Colonic mucosa (tissue), 4 donors: ENCODE measurements around the gene TRIM63. TPM values are rescaled to one million over a fixed set of nuclear protein-coding genes. Genes with fewer than 3 reads are reported as not detected.

Experiments
- DNase-seq: peaks from one replicate; pipeline ENCODE4 v3.0.0-alpha.2; 2020
- H3K27ac ChIP-seq: fragments of 200-600 bp; one replicate; pipeline ENCODE4 v1.8.0; 2021
- H3K27me3 ChIP-seq: fragments of 200-600 bp; one replicate; pipeline ENCODE4 v1.8.0; 2021
- H3K36me3 ChIP-seq: fragments of 200-600 bp; one replicate; pipeline ENCODE4 v1.8.0; 2021
- H3K4me1 ChIP-seq: fragments of 200-600 bp; one replicate; pipeline ENCODE4 v1.8.0; 2021; ENCODE audit warnings: mild to moderate bottlenecking
- H3K4me3 ChIP-seq: fragments of 200-600 bp; one replicate; pipeline ENCODE4 v1.8.0; 2021
- H3K9ac ChIP-seq, 2 donors: one replicate each; pipeline ENCODE4 v1.7.0; 2013; ENCODE audit warnings: control low read depth in 2 of 2, low read depth in 2 of 2, low read length in 2 of 2
- H3K9me3 ChIP-seq: fragments of 200-600 bp; one replicate; pipeline ENCODE4 v1.8.0; 2021
- CTCF ChIP-seq: fragments of 200-600 bp; IDR thresholded peaks from one replicate; pipeline ENCODE4 v1.8.0; 2022; ENCODE audit warnings: antibody characterized with exemption, mild to moderate bottlenecking
- intact Hi-C: fragments of 100-400 bp; cut with DNase I; formaldehyde crosslinking; loops from one replicate; pipeline ENCODE4 v1.14.1; 2022
- total RNA-seq, 2 donors: library from RNA; stranded (reverse); fragmentation: NEBNext Ultra II Directional in 1 of 2; extraction: Animal tissue kit (Norgen Biotek cat#: 25700) in 1 of 2; gene quantifications; one replicate each; pipeline ENCODE4 v1.2.1, GENCODE V29; 2021
- donor health status: healthy.
- donor health status: DM: no; HTN: no; CAD: no.
- donor health status: DM: no; HTN: no; CAD: no.

Gene TRIM63
- total RNA-seq, 2 donors from 2014 or later: 0.15 TPM; not detected in 1

- Histone ChIP-seq H3K9me3 (no peaks in the 10 kb centered on the region), H3K27ac (no peak overlapping the region), H3K27me3 (no peaks in the 10 kb centered on the region), H3K4me1 (no peaks in the 10 kb centered on the region), H3K36me3 (no peaks in the 10 kb centered on the region), H3K4me3 (no peak overlapping the region), H3K9ac (no peak overlapping the region)
- DNase-seq: no peak
- intact Hi-C loops: no loop called here
- no peak for TF ChIP-seq CTCF
Measured at GRCh38 chr1:26022404-26022779, 45.0 kb downstream of the TRIM63 start.

GRCh38 chr1:26021647-26022403 lies 45.6 kb downstream of the TRIM63 start, which contains the start of gene EXTL1:
TSS of gene EXTL1 (plus strand) at chr1:26021775. CDS start at chr1:26022647, 872 bp downstream.
- Histone ChIP-seq H3K27ac (no peak within 1 kb of the TSS), H3K9me3 (no peaks in the 10 kb centered on the region), H3K9ac (peak within 1 kb of the TSS in 1 of 2 donors; percentile 37), H3K4me1 (no peaks in the 10 kb centered on the region), H3K27me3 (no peaks in the 10 kb centered on the region), H3K4me3 (no peak within 1 kb of the TSS), H3K36me3 (no peaks in the 10 kb centered on the region)
- TF ChIP-seq CTCF: no peak
- intact Hi-C loops: no loop called here
- no peak for DNase-seq

GRCh38 chr1:26020941-26021646 lies 46.3 kb downstream of the TRIM63 start:
- Histone ChIP-seq H3K9ac (no peak overlapping the region), H3K27ac (no peak overlapping the region), H3K4me1 (no peaks in the 10 kb centered on the region), H3K27me3 (no peaks in the 10 kb centered on the region), H3K36me3 (no peaks in the 10 kb centered on the region), H3K9me3 (no peaks in the 10 kb centered on the region), H3K4me3 (no peak overlapping the region)
- no peak for DNase-seq
- no peak for TF ChIP-seq CTCF
- intact Hi-C loops: no loop called here

- no peak for DNase-seq
- no peaks in the 10 kb centered on the region for H3K27me3 ChIP-seq
- H3K9ac ChIP-seq: no peak overlapping the region
- TF ChIP-seq CTCF: no peak
- H3K36me3 ChIP-seq: no peaks in the 10 kb centered on the region
- no peak overlapping the region for H3K27ac ChIP-seq
- H3K4me3 ChIP-seq: no peak overlapping the region
- intact Hi-C loops: no loop called here
- no peaks in the 10 kb centered on the region for H3K4me1 ChIP-seq
- no peaks in the 10 kb centered on the region for H3K9me3 ChIP-seq
Measured at GRCh38 chr1:26020330-26020768, 47.1 kb downstream of the TRIM63 start.

- no peak overlapping the region for H3K27ac ChIP-seq
- H3K36me3 ChIP-seq: no peaks in the 10 kb centered on the region
- TF ChIP-seq CTCF: no peak
- no peaks in the 10 kb centered on the region for H3K4me1 ChIP-seq
- intact Hi-C loops: no loop called here
- H3K27me3 ChIP-seq: no peaks in the 10 kb centered on the region
- DNase-seq: no peak
- H3K4me3 ChIP-seq: no peak overlapping the region
- no peak overlapping the region for H3K9ac ChIP-seq
- H3K9me3 ChIP-seq: no peaks in the 10 kb centered on the region
Measured at GRCh38 chr1:26019641-26020315, 47.7 kb downstream of the TRIM63 start.
